GM19043 (cell line): ENCODE data around the gene RNU6-7.

Experiments used
- ATAC-seq: cut with Tn5 transposase; IDR thresholded peaks from one replicate; pipeline ENCODE4 v1.9.1; 2021; ENCODE audit warnings: low read depth; ENCODE audit not compliant: unreplicated experiment

RNU6-7 gene

GRCh38 chr14:32201816-32202490 is at the start of gene RNU6-7:
TSS of gene RNU6-7 (plus strand) at chr14:32202045.
- ATAC-seq = no peak

GRCh38 chr14:32166029-32166428 is 35.8 kb upstream of the RNU6-7 start:
- ATAC-seq = no peak

- ATAC-seq = no peak
Measured at GRCh38 chr14:32166924-32167323, 34.9 kb upstream of the RNU6-7 start.

- ATAC-seq = no peak
Measured at GRCh38 chr14:32167907-32168306, 33.9 kb upstream of the RNU6-7 start.

GRCh38 chr14:32169191-32169590 is 32.7 kb upstream of the RNU6-7 start:
- no peak for ATAC-seq

GRCh38 chr14:32171469-32171868 is 30.4 kb upstream of the RNU6-7 start:
- no peak for ATAC-seq

- no peak for ATAC-seq
Measured at GRCh38 chr14:32183151-32184058, 18.4 kb upstream of the RNU6-7 start.

- no peak for ATAC-seq
Measured at GRCh38 chr14:32185097-32185496, 16.7 kb upstream of the RNU6-7 start.

- no peak for ATAC-seq
Measured at GRCh38 chr14:32186248-32186647, 15.6 kb upstream of the RNU6-7 start.

- ATAC-seq = no peak
Measured at GRCh38 chr14:32189811-32190210, 12.0 kb upstream of the RNU6-7 start.

- no peak for ATAC-seq
Measured at GRCh38 chr14:32190673-32191072, 11.2 kb upstream of the RNU6-7 start.

- ATAC-seq = no peak
Measured at GRCh38 chr14:32192712-32193373, 9.0 kb upstream of the RNU6-7 start.

- no peak for ATAC-seq
Measured at GRCh38 chr14:32193532-32193931, 8.3 kb upstream of the RNU6-7 start.

- ATAC-seq = no peak
Measured at GRCh38 chr14:32195636-32196035, 6.2 kb upstream of the RNU6-7 start.

GRCh38 chr14:32197919-32198318 is 3.9 kb upstream of the RNU6-7 start:
- peak; percentile 38 for ATAC-seq

GRCh38 chr14:32200368-32201192 is 1.3 kb upstream of the RNU6-7 start:
- no peak for ATAC-seq

- ATAC-seq = peak; percentile 48
Measured at GRCh38 chr14:32201193-32201815, 541 bp upstream of the RNU6-7 start.

- ATAC-seq = no peak
Measured at GRCh38 chr14:32202491-32202997, 699 bp downstream of the RNU6-7 start.

- peak; percentile 50 for ATAC-seq
Measured at GRCh38 chr14:32202998-32203882, 1.4 kb downstream of the RNU6-7 start, which contains the start of gene RNU6-8. TSS of gene RNU6-8 (minus strand) at chr14:32203269.
